Activated CD8-positive, alpha-beta memory T cell treated with anti-CD3 and anti-CD28 coated beads for 4 hours (primary cell): ENCODE results near the gene INPP5D.

Source experiments
- DNase-seq, 2 donors: peaks; one replicate each; pipeline ENCODE4 v3.0.0-alpha.2; 2020; ENCODE audit warnings: low read depth in 2 of 2

Gene INPP5D

GRCh38 chr2:233075141-233075965 lies 15.2 kb downstream of the INPP5D start:
- DNase-seq = no peak

GRCh38 chr2:233075966-233076339 lies 15.8 kb downstream of the INPP5D start:
- DNase-seq = no peak

DNA sequence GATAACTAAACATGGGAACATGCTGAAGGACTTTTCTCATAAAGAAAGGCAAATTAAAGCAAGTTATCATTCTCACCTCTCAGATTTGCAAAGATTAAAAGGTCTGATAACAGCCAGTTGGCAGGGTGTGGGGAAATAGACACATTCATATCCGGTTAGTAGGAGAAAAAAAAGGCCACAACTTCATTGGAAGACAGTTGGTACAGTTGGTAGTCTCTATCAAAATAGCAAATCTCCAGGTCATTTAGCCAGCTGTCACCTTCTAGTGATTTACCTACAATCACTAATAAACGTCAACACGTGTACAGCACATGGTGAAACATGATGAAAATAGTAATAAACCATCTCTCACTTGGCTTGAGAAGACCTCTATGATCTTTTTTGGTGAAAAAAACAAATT lies 16.6 kb downstream of the INPP5D start:
- no peak for DNase-seq

GRCh38 chr2:233079473-233079877 lies 19.3 kb downstream of the INPP5D start:
- no peak for DNase-seq

DNA sequence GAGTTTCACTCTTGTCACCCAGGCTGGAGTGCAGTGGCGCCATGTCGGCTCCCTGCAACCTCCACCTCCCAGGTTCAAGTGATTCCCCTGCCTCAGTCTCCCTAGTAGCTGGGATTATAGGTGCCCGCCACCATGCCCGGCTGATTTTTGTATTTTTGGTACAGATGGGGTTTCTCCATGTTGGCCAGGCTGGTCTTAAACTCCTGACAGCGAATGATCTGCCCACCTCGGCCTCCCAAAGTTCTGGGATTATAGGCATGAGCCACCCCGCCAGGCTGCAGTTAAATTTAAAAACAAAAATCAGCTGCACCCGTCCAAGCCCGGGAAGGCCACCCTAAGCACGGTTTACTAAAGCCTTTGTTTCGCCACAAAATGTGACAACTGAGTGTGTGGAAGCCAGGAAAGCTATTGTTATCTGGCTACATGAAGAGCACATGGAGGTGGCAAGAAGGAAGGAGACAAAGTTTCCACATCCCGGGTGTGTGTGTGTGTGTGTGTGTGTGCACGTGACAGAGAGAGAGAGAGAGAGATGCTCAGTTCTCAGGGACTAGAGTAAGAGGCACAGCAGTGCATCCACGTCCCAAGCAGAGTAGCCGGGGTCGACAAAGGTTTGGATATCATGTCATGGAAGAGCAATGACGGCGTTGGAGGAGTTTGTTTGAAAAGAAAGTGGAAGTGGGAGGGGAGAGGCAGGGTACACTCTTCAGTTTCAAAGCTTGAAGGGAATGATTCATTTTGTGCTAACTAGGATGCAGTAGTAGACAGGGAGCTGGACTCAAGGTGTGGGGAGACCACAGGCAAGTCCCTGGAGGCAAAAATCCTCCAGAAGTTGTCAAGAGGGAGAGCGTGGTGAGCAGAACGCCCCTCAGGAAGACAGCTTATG lies 20.1 kb downstream of the INPP5D start:
- no peak for DNase-seq

DNA sequence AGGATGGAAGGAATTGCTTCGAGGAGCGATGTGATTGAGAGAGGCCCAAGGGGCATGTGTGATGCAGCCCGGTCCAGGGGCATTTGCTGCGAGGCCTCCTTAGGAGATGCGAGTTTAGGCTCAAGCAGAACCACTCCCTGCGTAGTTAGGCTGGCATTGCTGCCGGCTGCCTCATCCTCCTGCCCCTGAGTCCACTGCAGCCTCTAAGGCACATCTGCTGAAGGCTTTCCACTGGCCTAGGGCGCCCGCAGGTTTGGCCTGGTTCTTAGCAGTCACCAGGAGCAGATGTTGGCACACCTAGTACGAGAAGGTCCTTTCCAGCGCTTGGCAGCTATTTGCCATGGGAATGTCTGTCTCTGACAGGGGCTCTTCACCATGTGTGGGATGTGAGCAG lies 20.7 kb downstream of the INPP5D start:
- no peak for DNase-seq

DNA sequence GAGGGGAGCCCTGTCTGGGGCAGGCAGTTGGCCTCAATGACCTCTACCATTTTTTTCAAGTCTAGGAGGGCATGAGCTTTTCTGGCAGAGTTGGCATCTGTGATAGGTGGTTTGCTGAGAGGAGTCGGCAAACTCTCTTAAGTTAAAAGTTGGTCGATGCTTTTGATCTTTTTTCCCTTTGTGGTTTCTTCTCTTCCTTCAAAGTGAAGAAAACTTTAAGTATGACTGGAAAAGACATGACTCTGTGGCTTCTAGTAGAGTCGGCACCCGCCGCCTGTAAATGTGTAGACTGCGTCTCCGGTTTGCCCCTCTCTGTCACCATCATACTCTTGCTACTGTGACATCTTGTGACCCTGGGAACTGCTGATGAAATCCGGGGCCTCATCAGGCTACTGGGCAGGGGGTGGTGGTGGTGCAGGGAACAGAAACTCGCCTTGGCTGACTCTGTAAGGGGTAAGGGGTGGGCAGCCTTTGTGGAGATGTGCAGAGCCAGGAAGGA lies 21.1 kb downstream of the INPP5D start:
- no peak for DNase-seq

- no peak for DNase-seq
Measured at GRCh38 chr2:233081731-233082221, 21.6 kb downstream of the INPP5D start.

DNA sequence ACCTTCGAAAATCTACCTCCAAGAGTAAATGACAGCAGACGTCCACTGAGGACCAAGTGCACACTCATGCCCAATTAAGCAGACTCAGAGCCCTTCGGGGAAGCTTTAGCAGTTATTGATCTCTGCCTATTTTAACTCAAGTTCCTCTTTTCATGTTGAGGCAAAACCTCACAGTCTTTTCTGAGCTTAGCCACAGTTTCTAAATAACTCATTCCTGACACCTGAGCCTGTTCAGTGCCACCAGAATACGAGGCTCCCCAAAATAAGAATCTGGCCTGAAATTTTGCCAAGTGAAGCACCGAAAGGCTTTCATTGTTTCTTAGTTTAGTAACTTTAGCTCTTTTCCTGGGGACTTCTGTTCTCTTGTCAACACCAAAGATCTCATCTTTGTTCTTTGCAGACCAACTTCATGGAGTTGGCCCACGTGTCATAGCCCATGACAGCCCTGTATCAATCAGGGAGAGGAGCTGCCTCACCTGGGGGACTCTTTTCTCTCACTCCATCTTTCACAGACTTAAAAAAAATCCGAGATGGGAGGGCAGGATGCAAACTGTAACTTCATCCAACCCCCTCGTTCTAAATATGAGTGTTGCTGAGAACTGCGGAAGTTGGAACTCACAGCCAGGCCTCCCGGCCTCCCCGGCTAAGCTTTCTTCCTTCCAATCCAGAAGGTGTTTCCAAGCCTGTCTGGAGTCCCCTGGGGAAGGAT lies 22.2 kb downstream of the INPP5D start:
- DNase-seq = no peak

GRCh38 chr2:233082931-233083755 lies 23.0 kb downstream of the INPP5D start:
- no peak for DNase-seq

DNA sequence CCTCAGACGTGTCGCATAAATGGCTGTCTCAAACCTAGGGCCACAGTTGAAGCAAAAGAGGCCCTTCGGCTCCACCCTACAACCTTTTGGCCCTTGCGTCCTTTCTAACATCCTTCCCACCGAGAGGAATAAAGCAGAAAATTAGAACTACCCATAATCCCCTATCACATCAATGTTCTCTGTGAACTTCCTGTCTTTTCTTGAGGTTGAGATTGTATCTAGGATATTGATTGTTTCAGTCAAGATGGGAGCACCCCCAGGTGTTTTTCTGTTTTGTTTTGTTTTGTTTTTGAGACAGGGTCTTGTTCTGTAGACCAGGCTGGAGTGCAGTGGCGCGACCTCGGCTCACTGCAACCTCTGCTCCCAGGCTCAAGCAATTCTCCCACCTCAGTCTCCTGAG lies 23.6 kb downstream of the INPP5D start:
- DNase-seq = no peak

DNA sequence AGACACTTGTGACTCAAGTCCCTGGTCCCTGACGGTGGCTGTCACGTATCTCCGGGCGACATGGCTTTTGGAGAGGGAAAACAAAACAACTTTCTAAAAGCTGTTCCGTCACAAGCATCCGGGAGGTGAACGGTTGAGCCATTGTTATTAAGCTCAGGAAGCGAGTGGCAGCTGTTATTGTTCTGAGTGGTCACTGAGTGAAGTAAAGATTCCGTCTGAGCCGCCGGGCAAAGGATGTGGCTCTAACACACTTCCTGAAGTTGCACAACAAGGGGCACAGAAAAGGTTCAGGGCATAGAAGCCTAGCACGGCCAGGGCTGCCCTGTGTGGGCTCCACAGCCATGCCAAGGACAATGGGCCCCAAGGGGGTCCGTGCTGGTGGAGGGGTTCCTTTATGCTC lies 24.3 kb downstream of the INPP5D start:
- no peak for DNase-seq

DNA sequence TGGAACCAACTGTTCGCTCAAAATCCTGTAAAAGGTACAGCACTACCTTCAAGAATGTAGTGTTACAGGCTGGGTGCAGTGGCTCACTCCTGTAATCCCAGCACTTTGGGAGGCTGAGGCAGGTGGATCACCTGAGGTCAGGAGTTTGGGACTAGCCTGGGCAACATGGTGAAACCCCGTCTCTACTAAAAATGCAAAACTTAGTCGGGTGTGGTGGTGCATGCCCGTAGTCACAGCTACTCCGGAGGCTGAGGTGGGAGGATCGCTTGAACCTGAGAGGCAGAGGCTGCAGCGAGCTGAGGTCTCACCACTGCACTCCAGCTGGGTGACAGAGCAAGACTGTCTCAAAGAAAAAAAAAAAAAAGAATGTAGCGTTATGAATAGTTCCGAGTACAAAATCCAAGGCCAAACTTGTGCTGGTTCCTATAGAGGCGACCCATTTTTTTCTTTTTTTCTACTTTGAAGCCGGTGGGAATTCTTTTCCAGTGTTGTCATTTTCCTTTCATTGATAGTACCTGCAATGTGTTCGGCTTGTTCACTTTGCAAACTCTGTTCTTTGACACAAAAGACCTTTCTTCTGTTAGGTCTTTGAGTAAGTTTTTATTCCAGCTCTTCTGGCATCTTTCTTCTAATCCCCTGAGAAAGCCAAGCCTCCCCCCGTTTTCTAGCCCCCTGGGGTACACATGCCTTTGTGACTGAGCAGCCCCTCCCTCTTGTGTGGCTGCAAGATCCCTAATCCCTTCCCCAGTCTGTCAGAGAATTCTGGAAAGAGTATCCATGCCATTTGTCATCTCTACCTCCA lies 25.1 kb downstream of the INPP5D start:
- no peak for DNase-seq

DNA sequence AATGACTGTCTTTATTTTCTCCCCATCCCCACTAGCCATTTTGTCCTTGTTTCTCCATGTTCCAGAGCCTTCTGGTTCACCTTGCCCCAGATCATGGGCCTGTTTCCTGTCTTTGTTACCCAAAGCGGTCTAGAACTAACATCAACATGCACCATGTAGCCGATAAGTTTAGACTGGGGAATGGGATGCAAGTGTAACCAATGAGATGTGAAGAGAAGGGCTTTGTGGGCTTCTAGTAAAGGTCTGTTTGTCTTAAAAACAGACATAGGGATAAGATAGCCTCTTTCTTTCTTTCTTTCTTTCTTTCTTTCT lies 25.7 kb downstream of the INPP5D start:
- no peak for DNase-seq

DNA sequence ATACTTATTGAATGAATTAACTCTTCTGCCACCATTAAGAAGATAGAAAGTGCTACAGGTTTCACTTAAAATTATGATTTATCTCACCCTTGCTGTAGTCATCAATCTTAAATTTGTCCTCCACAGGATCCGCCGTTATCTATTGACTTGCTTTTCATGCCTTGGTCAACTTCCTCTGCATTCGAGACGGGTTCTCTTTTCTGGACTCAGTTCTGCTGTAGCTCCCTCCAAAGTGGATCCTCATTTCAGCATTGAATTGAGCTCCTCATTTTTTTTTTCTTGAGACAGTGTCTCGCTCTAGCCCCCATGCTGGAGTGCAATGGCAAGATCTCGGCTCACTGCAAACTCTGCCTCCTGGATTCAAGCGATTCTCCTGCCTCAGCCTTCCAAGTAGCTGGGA lies 27.6 kb downstream of the INPP5D start:
- no peak for DNase-seq

DNA sequence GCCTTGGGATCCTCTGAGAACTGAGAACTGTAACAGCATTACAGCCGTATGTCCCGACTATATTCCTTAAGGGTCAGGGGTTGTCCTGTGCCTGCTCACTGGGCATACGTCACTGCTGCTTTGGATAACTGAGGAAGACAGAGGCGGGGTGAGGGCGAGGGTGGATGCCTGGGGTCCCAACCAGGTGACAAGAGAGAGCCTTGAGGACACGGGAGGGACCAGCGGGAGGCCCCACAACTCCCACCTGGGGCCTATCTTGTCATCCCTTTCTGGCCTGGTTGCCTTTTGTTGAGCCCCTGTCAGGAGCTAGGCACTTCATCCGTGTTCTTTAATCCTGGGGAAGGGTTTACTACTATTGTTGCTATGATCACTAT lies 28.8 kb downstream of the INPP5D start:
- no peak for DNase-seq

- no peak for DNase-seq
Measured at GRCh38 chr2:233089851-233090250, 29.7 kb downstream of the INPP5D start.

GRCh38 chr2:233090879-233091278 lies 30.7 kb downstream of the INPP5D start:
- DNase-seq = no peak

DNA sequence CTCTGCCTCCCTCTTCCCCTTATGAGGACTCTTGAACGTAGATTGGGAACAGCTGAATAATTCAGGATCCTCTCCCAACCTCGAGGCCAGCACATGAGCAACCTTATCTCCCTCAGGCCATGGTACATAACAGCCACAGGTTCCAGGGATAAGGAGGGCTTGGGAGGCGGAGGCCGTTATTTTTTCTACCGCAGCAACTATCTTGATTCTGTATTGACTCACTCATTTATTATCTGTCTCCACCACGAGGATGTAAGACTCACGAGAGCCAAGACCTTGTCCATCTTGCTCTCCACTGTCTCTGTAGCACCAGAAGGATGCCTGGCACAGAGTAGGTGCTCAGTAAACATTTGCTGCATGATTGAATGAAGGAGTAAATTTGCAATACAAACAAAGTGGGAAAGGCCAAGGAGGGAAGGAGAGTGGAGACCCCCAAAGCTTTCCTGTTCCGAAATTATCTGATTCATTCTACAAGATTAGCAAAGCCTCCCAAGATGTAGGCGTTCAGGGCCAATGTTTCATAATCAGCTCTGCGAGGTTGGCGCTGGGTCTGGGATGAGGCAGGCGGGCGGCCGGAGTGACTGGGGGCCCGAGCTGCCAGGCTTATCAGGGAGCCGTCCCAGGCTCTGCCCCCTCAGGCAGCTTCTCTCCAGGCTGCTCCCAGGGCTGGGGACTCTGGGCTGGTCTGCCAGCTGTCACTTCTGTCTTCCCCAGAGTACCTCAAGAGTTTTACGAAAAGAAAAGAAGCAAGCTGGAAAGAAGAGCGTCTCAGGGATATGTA lies 31.6 kb downstream of the INPP5D start:
- no peak for DNase-seq
